CD4-positive, alpha-beta T cell (primary cell): ENCODE data around the gene LAMA4. TPM values are rescaled to one million over a fixed set of nuclear protein-coding genes. Genes with fewer than 3 reads are reported as not detected.

Source experiments
- ATAC-seq: fragments of 200-7000 bp; cut with Tn5 transposase; one replicate; pipeline ENCODE4 v1.10.0; 2022; ENCODE audit warnings: mild to moderate bottlenecking; ENCODE audit not compliant: poor library complexity
- CTCF ChIA-PET: fragments of 350-600 bp; sonication (Branson Sonifier 250); formaldehyde crosslinking; loops from one replicate; lab custom pipeline; 2021; ENCODE audit warnings: antibody characterized with exemption, inconsistent platforms; lab: Charles Lee
- POLR2A ChIA-PET: fragments of 350-600 bp; sonication (Branson Sonifier 250); formaldehyde crosslinking; loops from one replicate; lab custom pipeline; 2021; ENCODE audit warnings: antibody characterized with exemption, inconsistent platforms; lab: Charles Lee
- DNase-seq, 14 experiments: peaks; one replicate each; pipeline ENCODE4 v3.0.0-alpha.2; 2013 to 2020; ENCODE audit warnings: mixed read lengths in 2 of 14
- H3K27ac ChIP-seq, 2 donors: one replicate each; pipeline versions ENCODE4 v1.5.1 to v1.7.0; 2013; ENCODE audit warnings: low read length in 2 of 2, low read depth in 1 of 2, mild to moderate bottlenecking in 1 of 2
- H3K27me3 ChIP-seq, 2 experiments: 1 replicate in 1 of 2; 2 replicates in 1 of 2; pipeline versions ENCODE4 v1.6.1 to v1.7.0; 2013; ENCODE audit warnings: low read length in 2 of 2, control low read depth in 1 of 2, mild to moderate bottlenecking in 1 of 2, moderate library complexity in 1 of 2; ENCODE audit not compliant: insufficient read depth in 2 of 2, control insufficient read depth in 1 of 2
- H3K36me3 ChIP-seq: one replicate; pipeline ENCODE4 v1.6.1; 2013; ENCODE audit warnings: low read length, control low read depth; ENCODE audit not compliant: insufficient read depth
- H3K4me1 ChIP-seq: one replicate; pipeline ENCODE4 v1.6.1; 2013; ENCODE audit warnings: low read length, control low read depth; ENCODE audit not compliant: insufficient read depth
- H3K4me3 ChIP-seq: one replicate; pipeline ENCODE4 v1.5.1; 2013; ENCODE audit warnings: mild to moderate bottlenecking, low read length, moderate library complexity
- H3K9me3 ChIP-seq, 2 experiments: 1 replicate in 1 of 2; 2 replicates in 1 of 2; pipeline versions ENCODE4 v1.6.1 to v1.7.0; 2013; ENCODE audit warnings: low read length in 2 of 2, mild to moderate bottlenecking in 2 of 2, control low read depth in 1 of 2, moderate library complexity in 1 of 2; ENCODE audit not compliant: control insufficient read depth in 1 of 2, insufficient read depth in 1 of 2
- H3K27ac Mint-ChIP-seq: one replicate; pipeline ENCODE4 v1.8.0; 2020; ENCODE audit warnings: mixed read lengths
- H3K27me3 Mint-ChIP-seq: one replicate; pipeline ENCODE4 v1.8.0; 2021; ENCODE audit warnings: mixed read lengths
- H3K36me3 Mint-ChIP-seq: one replicate; pipeline ENCODE4 v1.8.0; 2021; ENCODE audit warnings: low read depth, mixed read lengths
- H3K4me1 Mint-ChIP-seq: one replicate; pipeline ENCODE4 v1.8.0; 2021; ENCODE audit warnings: low read depth, mixed read lengths
- H3K4me3 Mint-ChIP-seq: one replicate; pipeline ENCODE4 v1.8.0; 2020; ENCODE audit warnings: mild to moderate bottlenecking, mixed read lengths
- H3K9me3 Mint-ChIP-seq: one replicate; pipeline ENCODE4 v1.8.0; 2020; ENCODE audit warnings: mixed read lengths
- intact Hi-C, 2 experiments: fragments of 100-400 bp; cut with DNase I in 1 of 2; cut with micrococcal nuclease in 1 of 2; formaldehyde crosslinking; loops; one replicate each; pipeline versions ENCODE4 v1.15.1 to v1.9.0; 2023 to 2025; cut with DNase I, micrococcal nuclease
- total RNA-seq, 174 experiments: library from RNA in 2 of 174; stranded (reverse) in 2 of 174; gene quantifications; one replicate each; pipeline ENCODE4 v1.2.3 and lab custom pipeline; 2021 to 2026
- TF ChIP-seq, protein P1 (sequence below): fragments of 200-600 bp; IDR thresholded peaks from one replicate; pipeline ENCODE4 v1.8.0; 2022; ENCODE audit warnings: antibody characterized with exemption, mild to moderate bottlenecking

The LAMA4 gene
- total RNA-seq, 2 experiments from 2014 or later, result not detected

DNA sequence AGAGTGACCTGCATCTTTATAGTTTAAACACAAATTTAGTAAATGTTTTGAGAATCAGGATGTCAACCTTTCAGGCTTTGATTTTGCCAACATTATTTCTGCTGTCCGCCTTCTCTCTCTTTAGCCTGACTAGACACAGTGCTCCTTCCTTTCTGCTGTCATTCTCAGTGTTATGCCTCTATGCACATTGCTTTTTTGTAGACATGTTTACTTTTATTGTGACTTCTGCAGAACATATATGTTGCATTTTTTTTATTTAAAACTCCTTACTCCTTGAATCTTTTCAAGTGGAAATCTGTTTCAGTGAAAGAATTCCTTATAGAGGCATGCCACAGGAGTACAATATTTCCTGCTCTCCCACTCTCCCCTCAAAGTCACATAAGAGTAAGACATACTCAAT is 64.2 kb downstream of the LAMA4 start:
- CTCF ChIA-PET, result interaction anchor here (1.6 kb wide), 1 partner anchor 10 kb away, joined by 4 read pairs; no protein-coding TSS in a partner anchor
- H3K4me1 Mint-ChIP-seq, result no peaks in the 10 kb centered on the region

DNA sequence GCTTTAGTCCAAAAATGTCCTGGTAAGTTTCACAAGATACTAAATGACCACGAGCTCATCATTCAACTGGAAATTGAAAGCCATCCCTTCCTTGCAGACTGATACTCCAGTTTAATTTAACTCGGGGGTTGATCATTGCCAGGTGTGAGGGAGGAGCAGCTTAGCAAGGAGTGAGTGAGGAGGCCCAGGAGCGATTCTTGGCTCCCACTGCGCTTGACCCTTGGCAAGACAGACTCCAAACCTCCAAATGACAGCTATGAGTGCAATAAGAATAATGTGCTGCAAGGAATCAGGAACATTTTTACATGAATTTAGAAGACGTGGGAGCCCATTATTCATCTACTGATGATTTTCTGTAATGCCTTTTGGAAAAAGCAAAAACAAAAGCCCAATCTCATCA is 64.9 kb downstream of the LAMA4 start:
- ChIA-PET POLR2A (no interaction called here), CTCF (interaction anchor here (1.0 to 1.6 kb wide), 2 partner anchors 9 to 11 kb away, joined by 3 to 4 read pairs; no protein-coding TSS in a partner anchor)
- no peaks in the 10 kb centered on the region for H3K36me3 ChIP-seq
- Mint-ChIP-seq H3K36me3 (no peaks in the 10 kb centered on the region), H3K27ac (no peak overlapping the region), H3K9me3 (no peaks in the 10 kb centered on the region), H3K27me3 (peaks cover 8% of the 10 kb centered on the region), H3K4me1 (no peaks in the 10 kb centered on the region), H3K4me3 (no peak overlapping the region)
- H3K27ac ChIP-seq, result no peak overlapping the region
- peaks cover 3 to 6% of the 10 kb centered on the region in 2 experiments for H3K27me3 ChIP-seq
- DNase-seq, result no peak
- no peaks in the 10 kb centered on the region for H3K4me1 ChIP-seq
- no peaks in the 10 kb centered on the region for H3K9me3 ChIP-seq
- intact Hi-C loops, result no loop called here
- H3K4me3 ChIP-seq, result no peak overlapping the region
- TF ChIP-seq, protein P1, sequence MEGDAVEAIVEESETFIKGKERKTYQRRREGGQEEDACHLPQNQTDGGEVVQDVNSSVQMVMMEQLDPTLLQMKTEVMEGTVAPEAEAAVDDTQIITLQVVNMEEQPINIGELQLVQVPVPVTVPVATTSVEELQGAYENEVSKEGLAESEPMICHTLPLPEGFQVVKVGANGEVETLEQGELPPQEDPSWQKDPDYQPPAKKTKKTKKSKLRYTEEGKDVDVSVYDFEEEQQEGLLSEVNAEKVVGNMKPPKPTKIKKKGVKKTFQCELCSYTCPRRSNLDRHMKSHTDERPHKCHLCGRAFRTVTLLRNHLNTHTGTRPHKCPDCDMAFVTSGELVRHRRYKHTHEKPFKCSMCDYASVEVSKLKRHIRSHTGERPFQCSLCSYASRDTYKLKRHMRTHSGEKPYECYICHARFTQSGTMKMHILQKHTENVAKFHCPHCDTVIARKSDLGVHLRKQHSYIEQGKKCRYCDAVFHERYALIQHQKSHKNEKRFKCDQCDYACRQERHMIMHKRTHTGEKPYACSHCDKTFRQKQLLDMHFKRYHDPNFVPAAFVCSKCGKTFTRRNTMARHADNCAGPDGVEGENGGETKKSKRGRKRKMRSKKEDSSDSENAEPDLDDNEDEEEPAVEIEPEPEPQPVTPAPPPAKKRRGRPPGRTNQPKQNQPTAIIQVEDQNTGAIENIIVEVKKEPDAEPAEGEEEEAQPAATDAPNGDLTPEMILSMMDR, result no peak
- ATAC-seq, result no peak

More for the DNA sequence above, 64.2 kb downstream of the LAMA4 start:
- Mint-ChIP-seq H3K27me3 (peaks cover 8% of the 10 kb centered on the region), H3K27ac (no peak overlapping the region), H3K9me3 (no peaks in the 10 kb centered on the region), H3K4me3 (no peak overlapping the region), H3K36me3 (no peaks in the 10 kb centered on the region)
- ATAC-seq (no peak), DNase-seq (no peak)
- POLR2A ChIA-PET, result no interaction called here
- Histone ChIP-seq H3K27me3 (peaks cover 3 to 6% of the 10 kb centered on the region in 2 experiments), H3K4me3 (no peak overlapping the region), H3K4me1 (no peaks in the 10 kb centered on the region), H3K36me3 (no peaks in the 10 kb centered on the region), H3K9me3 (no peaks in the 10 kb centered on the region), H3K27ac (no peak overlapping the region)
- TF ChIP-seq, protein P1, result no peak
- intact Hi-C loops, result no loop called here

DNA sequence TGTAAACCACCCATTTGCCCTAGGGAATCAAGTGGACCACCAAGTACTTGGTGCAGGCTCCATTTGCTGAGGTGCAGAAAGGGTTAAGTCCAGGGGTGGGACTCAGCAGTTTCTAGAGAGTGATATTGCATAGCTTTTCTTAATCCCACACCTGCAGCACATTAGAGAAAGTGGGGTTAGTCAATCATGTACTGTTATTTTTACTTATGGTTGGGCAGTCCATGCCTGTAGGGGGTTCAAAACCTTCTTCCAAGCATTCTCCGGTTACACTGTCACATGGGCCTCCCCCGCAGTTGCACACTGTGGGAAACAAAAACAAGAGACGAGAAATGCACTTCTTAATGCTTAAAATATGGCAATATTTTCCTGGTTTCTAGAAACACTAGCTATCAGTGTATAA is 65.5 kb downstream of the LAMA4 start:
- no peak overlapping the region for H3K27ac Mint-ChIP-seq
- DNase-seq (no peak), ATAC-seq (no peak)
- intact Hi-C loops, result no loop called here
- CTCF ChIA-PET, result interaction anchor here (1.0 to 1.6 kb wide), 2 partner anchors 9 to 10 kb away, joined by 3 to 4 read pairs; no protein-coding TSS in a partner anchor
- no peaks in the 10 kb centered on the region for H3K4me1 Mint-ChIP-seq
- H3K4me3 Mint-ChIP-seq, result no peak overlapping the region
- TF ChIP-seq, protein P1, result no peak
- no peaks in the 10 kb centered on the region for H3K36me3 ChIP-seq
- H3K27ac ChIP-seq, result no peak overlapping the region
- H3K27me3 Mint-ChIP-seq, result peaks cover 8% of the 10 kb centered on the region
- H3K36me3 Mint-ChIP-seq, result no peaks in the 10 kb centered on the region
- POLR2A ChIA-PET, result no interaction called here
- no peaks in the 10 kb centered on the region for H3K9me3 ChIP-seq
- H3K4me3 ChIP-seq, result no peak overlapping the region
- no peaks in the 10 kb centered on the region for H3K9me3 Mint-ChIP-seq
- no peaks in the 10 kb centered on the region for H3K4me1 ChIP-seq
- peaks cover 3 to 6% of the 10 kb centered on the region in 2 experiments for H3K27me3 ChIP-seq
